ENCODE data around the gene MTMR3.
A peak's percentile ranks its signal among the peaks of the same experiment; 100 is the strongest.

Gene MTMR3

GRCh38 chr22:29916007-29916544 is 33.1 kb downstream of the MTMR3 start:
- no peak for DNase-seq (ENCODE audit: low spot score)

- no peak for DNase-seq (ENCODE audit: low spot score)
These were observed 34.3 kb downstream of the MTMR3 start for GRCh38 chr22:29917052-29917902.

- DNase-seq (ENCODE audit: low spot score): no peak
These were observed 42.4 kb downstream of the MTMR3 start for GRCh38 chr22:29925402-29925801.

GRCh38 chr22:29926057-29926456 is 43.1 kb downstream of the MTMR3 start:
- DNase-seq (ENCODE audit: low spot score): no peak

- DNase-seq (ENCODE audit: low spot score): no peak
These were observed 49.2 kb downstream of the MTMR3 start for GRCh38 chr22:29932136-29932535.

GRCh38 chr22:29933619-29934018 is 50.6 kb downstream of the MTMR3 start:
- DNase-seq (ENCODE audit: low spot score): no peak

GRCh38 chr22:29934596-29934995 is 51.6 kb downstream of the MTMR3 start:
- DNase-seq (ENCODE audit: low spot score): no peak

GRCh38 chr22:29936186-29936585 is 53.2 kb downstream of the MTMR3 start:
- DNase-seq (ENCODE audit: low spot score): no peak

GRCh38 chr22:29937940-29938693 is 55.1 kb downstream of the MTMR3 start:
- DNase-seq (ENCODE audit: low spot score): no peak

- DNase-seq (ENCODE audit: low spot score): no peak
These were observed 57.6 kb downstream of the MTMR3 start for GRCh38 chr22:29940526-29940925.

- DNase-seq (ENCODE audit: low spot score): no peak
These were observed 61.4 kb downstream of the MTMR3 start for GRCh38 chr22:29944339-29944738.

- no peak for DNase-seq (ENCODE audit: low spot score)
These were observed 62.5 kb downstream of the MTMR3 start for GRCh38 chr22:29945435-29945834.

GRCh38 chr22:29946220-29946619 is 63.2 kb downstream of the MTMR3 start:
- DNase-seq (ENCODE audit: low spot score): peak; percentile 14

- DNase-seq (ENCODE audit: low spot score): no peak
These were observed 64.7 kb downstream of the MTMR3 start for GRCh38 chr22:29947410-29948384.

- DNase-seq (ENCODE audit: low spot score): no peak
These were observed 65.4 kb downstream of the MTMR3 start for GRCh38 chr22:29948385-29948769.

GRCh38 chr22:29949872-29950271 is 66.9 kb downstream of the MTMR3 start:
- no peak for DNase-seq (ENCODE audit: low spot score)

GRCh38 chr22:29951791-29952413 is 68.9 kb downstream of the MTMR3 start:
- no peak for DNase-seq (ENCODE audit: low spot score)

GRCh38 chr22:29954203-29954855 is 71.4 kb downstream of the MTMR3 start:
- no peak for DNase-seq (ENCODE audit: low spot score)

- DNase-seq (ENCODE audit: low spot score): no peak
These were observed 73.7 kb downstream of the MTMR3 start for GRCh38 chr22:29956680-29957079.

GRCh38 chr22:29958170-29958569 is 75.2 kb downstream of the MTMR3 start:
- DNase-seq (ENCODE audit: low spot score): no peak

GRCh38 chr22:29964776-29965175 is 81.8 kb downstream of the MTMR3 start:
- no peak for DNase-seq (ENCODE audit: low spot score)

All from iPS-NIHi11 (cell line).